Embryonic facial prominence (tissue), 1 donor: ENCODE measurements around the gene ATXN1.
A peak's percentile ranks its signal among the peaks of the same experiment; 100 is the strongest.

Experiments used
- DNase-seq: peaks from one replicate; pipeline ENCODE4 v3.0.0-alpha.2; 2016; ENCODE audit errors: extremely low spot score

Gene ATXN1

GRCh38 chr6:16783509-16783908, 22.2 kb upstream of the ATXN1 start:
- DNase-seq: no peak

- DNase-seq: no peak
Measured at GRCh38 chr6:16782278-16782677, 21.0 kb upstream of the ATXN1 start.

DNA sequence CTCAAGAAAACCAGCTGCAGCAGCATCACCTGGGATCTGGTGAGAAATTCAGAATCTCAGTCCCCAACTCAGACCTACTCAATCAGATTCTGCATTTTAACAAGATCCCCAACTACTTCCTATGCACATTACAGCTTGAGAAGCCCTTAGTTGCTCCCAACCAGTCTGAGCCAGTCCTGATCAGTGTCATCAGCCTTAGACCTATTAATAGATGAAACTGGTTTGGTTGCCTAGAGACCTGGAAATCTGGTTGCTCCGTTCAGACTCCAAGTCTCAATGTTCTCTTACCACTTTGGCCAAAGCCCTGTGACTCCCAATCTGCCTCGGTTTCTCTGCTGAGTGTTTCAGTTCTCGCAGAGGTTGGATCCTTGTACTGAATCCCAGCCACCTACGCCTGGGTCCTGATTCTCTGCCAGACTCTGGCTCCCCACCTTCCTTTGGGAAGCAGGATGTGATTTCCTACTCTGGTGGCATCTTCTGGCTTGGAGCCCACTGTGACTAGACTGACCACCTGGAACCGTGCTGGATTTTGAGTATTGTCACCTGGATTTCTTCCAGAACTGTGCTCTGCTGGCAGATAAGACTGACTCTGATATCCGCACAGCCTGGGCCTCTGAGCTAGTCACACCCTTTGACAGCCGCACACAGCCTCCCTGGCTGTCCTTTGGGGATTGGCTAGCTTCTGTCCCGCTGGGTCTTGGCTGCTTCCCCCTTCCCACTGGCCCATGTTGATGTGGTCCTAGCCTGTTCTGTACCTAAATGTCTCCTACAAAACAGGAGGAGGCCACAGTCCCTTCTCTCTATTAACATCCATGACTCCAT, 20.3 kb upstream of the ATXN1 start:
- DNase-seq: no peak

DNA sequence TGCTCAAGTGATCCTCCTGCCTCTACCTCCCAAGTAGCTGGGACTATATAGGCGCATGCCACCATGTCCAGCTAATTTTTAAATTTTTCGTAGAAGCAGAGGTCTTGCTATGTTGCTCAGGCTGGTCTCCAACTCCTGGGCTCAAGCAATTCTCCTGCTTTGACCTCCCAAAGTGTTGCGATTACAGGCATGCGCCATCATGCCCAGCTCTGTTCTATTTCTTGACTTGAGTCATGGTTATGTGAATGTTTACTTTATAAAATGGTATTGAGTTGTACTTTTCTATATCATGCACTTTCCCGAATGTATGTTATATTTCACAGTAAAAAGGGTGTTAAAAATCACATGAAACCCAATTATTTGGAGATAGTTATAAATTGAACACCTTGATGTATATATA, 17.3 kb upstream of the ATXN1 start:
- no peak for DNase-seq

- no peak for DNase-seq
Measured at GRCh38 chr6:16777794-16778193, 16.5 kb upstream of the ATXN1 start.

GRCh38 chr6:16776394-16777017, 15.2 kb upstream of the ATXN1 start:
- no peak for DNase-seq

- DNase-seq: no peak
Measured at GRCh38 chr6:16774437-16774836, 13.2 kb upstream of the ATXN1 start.

GRCh38 chr6:16773362-16773761, 12.1 kb upstream of the ATXN1 start:
- no peak for DNase-seq

DNA sequence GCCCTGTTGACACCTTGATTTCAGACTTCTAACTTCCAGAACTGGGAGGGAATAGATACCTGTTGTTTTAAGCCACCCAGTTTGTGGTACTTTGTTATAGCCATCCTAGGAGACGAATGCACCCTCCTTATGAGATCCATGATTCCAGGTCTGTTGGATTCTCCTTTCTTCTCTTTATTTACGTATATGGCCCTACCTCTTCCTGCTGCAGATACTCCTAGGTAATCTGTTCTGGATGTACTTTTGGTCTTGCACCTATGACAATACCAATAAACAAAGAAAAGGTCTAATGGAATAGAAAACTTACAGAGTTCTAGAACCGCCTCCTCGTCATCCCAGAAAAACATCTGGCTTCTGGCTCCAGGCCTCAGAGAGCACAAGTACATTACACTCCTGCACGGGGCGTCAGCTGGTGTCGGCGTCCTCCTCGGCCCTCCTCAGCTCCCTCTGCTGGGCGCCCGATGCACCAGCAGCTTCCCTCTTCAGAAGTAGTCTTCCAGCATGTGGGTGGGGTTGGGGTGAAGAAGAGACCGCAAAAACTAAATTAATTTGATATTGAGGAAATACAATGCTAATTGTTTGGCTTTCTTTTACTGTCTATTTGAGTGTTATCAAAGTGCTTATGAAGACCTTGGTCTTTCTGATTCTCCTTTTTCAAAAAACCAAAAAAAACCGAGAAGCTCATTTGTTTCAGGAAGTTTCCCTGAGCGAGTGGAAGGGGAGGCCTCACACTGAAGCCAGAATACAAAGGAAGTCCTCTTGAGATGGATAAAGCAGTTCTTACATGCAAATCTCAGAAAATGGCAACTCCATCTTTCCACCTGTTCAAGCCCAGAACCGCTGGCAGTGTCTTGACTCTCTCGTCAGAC, 9.7 kb upstream of the ATXN1 start:
- DNase-seq: no peak

GRCh38 chr6:16769986-16770376, 8.7 kb upstream of the ATXN1 start:
- DNase-seq: no peak

GRCh38 chr6:16769131-16769985, 8.1 kb upstream of the ATXN1 start:
- DNase-seq: no peak

- no peak for DNase-seq
Measured at GRCh38 chr6:16768477-16768830, 7.2 kb upstream of the ATXN1 start.

DNA sequence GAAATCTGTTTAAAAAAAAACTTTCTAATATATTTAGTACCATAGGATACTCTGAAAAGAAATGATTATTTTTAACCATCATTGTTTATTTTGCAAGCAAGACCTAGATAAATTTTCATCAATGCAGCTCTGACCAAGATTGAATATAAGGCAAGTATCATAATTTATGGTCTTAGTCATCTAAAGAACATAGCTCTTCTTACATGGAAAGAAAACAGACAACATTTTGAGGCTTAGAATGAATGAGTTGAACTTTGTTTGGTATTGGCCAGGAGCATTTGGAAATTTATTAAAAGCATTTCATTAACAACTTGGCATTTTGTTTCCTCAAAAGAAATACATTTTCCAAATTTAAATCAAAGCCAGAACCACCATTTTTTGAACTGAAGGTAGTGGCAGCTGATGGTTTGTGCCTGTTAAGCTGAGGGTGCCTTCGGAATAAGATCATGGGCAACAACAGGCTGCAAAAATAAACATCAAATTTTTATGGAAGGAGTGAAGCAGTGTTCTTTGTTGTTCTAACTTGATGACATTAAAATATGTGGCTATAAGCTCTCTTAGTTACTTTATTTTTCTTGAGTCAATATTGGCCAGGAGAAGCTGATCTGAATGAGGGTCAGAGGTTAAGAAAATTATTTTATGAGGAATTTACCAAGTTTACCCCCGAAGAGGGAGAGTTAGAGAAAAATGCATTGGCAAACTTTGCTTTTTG, 6.7 kb upstream of the ATXN1 start:
- no peak for DNase-seq

- DNase-seq: no peak
Measured at GRCh38 chr6:16766836-16767745, 5.8 kb upstream of the ATXN1 start.

DNA sequence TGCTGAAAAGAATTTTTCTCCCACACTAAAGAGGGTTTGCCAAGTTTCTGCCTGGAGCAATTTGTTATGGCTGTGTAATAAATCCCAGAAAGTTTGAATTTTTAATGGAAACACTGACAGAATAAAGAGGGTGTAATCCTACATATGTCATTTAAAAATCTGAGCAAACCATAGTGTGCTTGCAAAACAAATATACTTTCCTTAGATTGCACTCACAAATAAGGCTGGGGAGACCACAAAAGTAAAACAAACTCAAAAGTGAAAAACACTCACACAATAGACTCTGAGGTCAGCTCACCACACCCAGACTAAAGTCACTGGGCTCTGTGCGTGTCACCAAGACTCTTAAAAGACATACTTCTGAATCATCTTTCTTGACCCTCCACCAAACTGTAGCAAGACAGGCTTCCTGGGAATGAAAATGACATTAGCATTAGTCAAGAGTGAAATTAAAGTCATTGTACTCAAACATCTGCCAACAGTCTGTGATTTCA, 4.8 kb upstream of the ATXN1 start:
- DNase-seq: no peak

- no peak for DNase-seq
Measured at GRCh38 chr6:16765235-16765634, 4.0 kb upstream of the ATXN1 start.

GRCh38 chr6:16764188-16764950, 3.1 kb upstream of the ATXN1 start:
- DNase-seq: peak; percentile 65

GRCh38 chr6:16762550-16763477, 1.6 kb upstream of the ATXN1 start:
- DNase-seq: peak; percentile 61
